Pancreas (tissue), 10 donors: ENCODE data around the gene ALK. TPM values are rescaled to one million over a fixed set of nuclear protein-coding genes. Genes with fewer than 3 reads are reported as not detected.

ENCODE experiments used
- ATAC-seq, 4 donors: fragments of 200-7000 bp; cut with Tn5 transposase; one replicate each; pipeline versions ENCODE4 v1.8.0 to v1.9.1; 2020; ENCODE audit warnings: mild to moderate bottlenecking in 4 of 4, moderate library complexity in 4 of 4
- DNase-seq, 6 donors: peaks; one replicate each; pipeline ENCODE4 v3.0.0-alpha.2; 2020
- FAIRE-seq: peaks from 2 replicates; lab custom pipeline; 2012; peaks lifted over from hg19 to GRCh38; lab: Jason Lieb, UNC
- H3K27ac ChIP-seq, 4 donors: fragments of 200-600 bp; sonication (generic); 1 replicate in 3 of 4; 2 replicates in 1 of 4; pipeline versions ENCODE4 v1.5.0 to v1.8.0; 2020
- H3K27me3 ChIP-seq, 4 donors: fragments of 200-600 bp; one replicate each; pipeline ENCODE4 v1.8.0; 2021
- H3K36me3 ChIP-seq, 3 donors: fragments of 200-600 bp; sonication (generic) in 1 of 3; one replicate each; pipeline versions ENCODE4 v1.5.0 to v1.8.0; 2020 to 2021
- H3K4me1 ChIP-seq, 3 donors: fragments of 200-600 bp; one replicate each; pipeline ENCODE4 v1.8.0; 2021
- H3K4me3 ChIP-seq, 4 donors: fragments of 200-600 bp; sonication (generic) in 2 of 4; one replicate each; pipeline versions ENCODE4 v1.5.0 to v1.8.0; 2020 to 2021
- H3K9me3 ChIP-seq, 4 donors: fragments of 200-600 bp; one replicate each; pipeline ENCODE4 v1.8.0; 2021
- WGBS, 2 donors: extraction: QIAGEN DNeasy Blood & Tissue Kit; methylation state at CpG; one replicate each; pipeline ENCODE4 v1.1.7; 2013; 5-methylcytosine and 5-hydroxymethylcytosine counted together
- intact Hi-C, 3 donors: fragments of 100-400 bp; cut with DNase I; formaldehyde crosslinking; loops; one replicate each; pipeline versions ENCODE4 v1.11.1 to v1.14.2; 2022
- polyA plus RNA-seq, 2 donors: library from polyadenylated mRNA; stranded (reverse); fragments of 200-250 nt; gene quantifications; one replicate each; pipeline ENCODE4 v1.2.3, GENCODE V29; 2013
- total RNA-seq, 6 donors: library from RNA; stranded (reverse); fragmentation: NEBNext Ultra II Directional in 4 of 6; extraction: Animal tissue kit (Norgen Biotek cat#: 25700) in 4 of 6; gene quantifications; one replicate each; pipeline versions ENCODE4 v1.2.1 to v1.2.4, GENCODE V29; 2021 to 2023
- TF ChIP-seq, protein P1 (sequence below), 4 donors: fragments of 200-600 bp; sonication (generic) in 3 of 4; IDR thresholded peaks; one replicate each; pipeline versions ENCODE4 v1.5.0 to v1.8.0; 2021; ENCODE audit warnings: antibody characterized with exemption in 4 of 4
- donor health status: healthy with polysubstance abuse.
- donor health status: DM: no; HTN: no; CAD: no; lungs with moderate emphysema.
- donor health status: DM: no; HTN: no; CAD: no.
- donor health status: control.
- donor health status: control.
- donor health status: Bipolar disorder and iron deficiency.
- donor health status: DM: yes; HTN: yes; CAD: no.
- donor health status: DM: no; HTN: no; CAD: no.
- donor health status: DM: no; HTN: no; CAD: no.
- donor health status: DM: yes; HTN: yes; CAD: no.

The ALK gene
- total and polyA plus RNA-seq, 8 donors: 0.05 to 0.17 (median 0.09) TPM; not detected in 2

DNA sequence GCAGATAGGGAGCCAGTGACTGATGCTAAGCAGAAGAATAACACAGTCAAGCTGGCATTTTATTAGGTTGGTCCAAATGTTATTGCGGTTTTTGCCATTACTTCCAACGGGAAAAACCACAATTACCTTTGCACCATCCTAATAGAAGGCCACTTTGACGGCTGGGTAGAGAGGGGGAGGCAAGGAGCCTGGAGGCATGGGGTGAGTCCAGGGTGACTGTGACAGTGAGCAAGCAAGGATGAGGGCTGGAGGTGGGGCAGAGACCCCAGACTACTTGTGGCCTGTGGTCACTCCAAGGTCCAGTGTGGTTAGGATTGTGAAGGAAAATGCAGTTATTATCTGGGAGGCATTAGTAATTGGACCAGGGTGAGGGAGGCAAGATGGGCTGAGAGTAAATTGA lies 416.6 kb downstream of the ALK start:
- Histone ChIP-seq H3K36me3 (no peaks in the 10 kb centered on the region), H3K4me3 (no peak overlapping the region), H3K4me1 (no peaks in the 10 kb centered on the region), H3K27me3 (no peaks in the 10 kb centered on the region), H3K9me3 (no peaks in the 10 kb centered on the region), H3K27ac (no peak overlapping the region)
- FAIRE-seq (no peak), DNase-seq (no peak), ATAC-seq (no peak)
- intact Hi-C loops: no loop called here
- WGBS, 2 donors: 88 to 89% methylated on average over 3 of the region's 3 CpGs
- TF ChIP-seq, protein P1, sequence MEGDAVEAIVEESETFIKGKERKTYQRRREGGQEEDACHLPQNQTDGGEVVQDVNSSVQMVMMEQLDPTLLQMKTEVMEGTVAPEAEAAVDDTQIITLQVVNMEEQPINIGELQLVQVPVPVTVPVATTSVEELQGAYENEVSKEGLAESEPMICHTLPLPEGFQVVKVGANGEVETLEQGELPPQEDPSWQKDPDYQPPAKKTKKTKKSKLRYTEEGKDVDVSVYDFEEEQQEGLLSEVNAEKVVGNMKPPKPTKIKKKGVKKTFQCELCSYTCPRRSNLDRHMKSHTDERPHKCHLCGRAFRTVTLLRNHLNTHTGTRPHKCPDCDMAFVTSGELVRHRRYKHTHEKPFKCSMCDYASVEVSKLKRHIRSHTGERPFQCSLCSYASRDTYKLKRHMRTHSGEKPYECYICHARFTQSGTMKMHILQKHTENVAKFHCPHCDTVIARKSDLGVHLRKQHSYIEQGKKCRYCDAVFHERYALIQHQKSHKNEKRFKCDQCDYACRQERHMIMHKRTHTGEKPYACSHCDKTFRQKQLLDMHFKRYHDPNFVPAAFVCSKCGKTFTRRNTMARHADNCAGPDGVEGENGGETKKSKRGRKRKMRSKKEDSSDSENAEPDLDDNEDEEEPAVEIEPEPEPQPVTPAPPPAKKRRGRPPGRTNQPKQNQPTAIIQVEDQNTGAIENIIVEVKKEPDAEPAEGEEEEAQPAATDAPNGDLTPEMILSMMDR (IDR thresholded peaks at IDR 0.05): no peak

DNA sequence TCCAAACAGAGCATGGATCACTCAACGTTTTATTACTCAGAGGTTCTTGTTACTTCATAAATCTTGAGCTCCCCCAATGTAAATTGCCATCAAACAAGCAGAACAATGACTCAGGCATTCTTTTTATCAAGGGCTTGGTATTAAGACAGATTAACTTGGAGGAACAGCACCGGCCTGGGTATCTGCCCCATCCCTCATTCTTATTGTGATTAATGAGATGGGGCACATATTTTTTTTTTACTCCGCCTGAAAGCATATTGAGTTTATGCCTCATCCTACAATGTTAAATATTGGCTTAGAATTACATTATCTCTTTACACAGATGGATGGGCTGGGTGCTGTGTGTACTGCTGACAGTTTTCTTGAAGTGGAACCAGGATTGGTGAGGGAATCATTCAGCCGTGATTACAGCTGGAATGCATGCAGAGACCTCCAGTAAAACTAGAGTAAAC lies 418.9 kb downstream of the ALK start:
- Histone ChIP-seq H3K4me3 (no peak overlapping the region), H3K27me3 (no peaks in the 10 kb centered on the region), H3K36me3 (no peaks in the 10 kb centered on the region), H3K27ac (no peak overlapping the region), H3K9me3 (no peaks in the 10 kb centered on the region), H3K4me1 (no peaks in the 10 kb centered on the region)
- 38 to 39% methylated on average over 4 of the region's 4 CpGs for WGBS, 2 donors
- intact Hi-C loops: no loop called here
- DNase-seq: no peak
- TF ChIP-seq, protein P1 (IDR thresholded peaks at IDR 0.05): no peak
- FAIRE-seq: no peak
- ATAC-seq: no peak

DNA sequence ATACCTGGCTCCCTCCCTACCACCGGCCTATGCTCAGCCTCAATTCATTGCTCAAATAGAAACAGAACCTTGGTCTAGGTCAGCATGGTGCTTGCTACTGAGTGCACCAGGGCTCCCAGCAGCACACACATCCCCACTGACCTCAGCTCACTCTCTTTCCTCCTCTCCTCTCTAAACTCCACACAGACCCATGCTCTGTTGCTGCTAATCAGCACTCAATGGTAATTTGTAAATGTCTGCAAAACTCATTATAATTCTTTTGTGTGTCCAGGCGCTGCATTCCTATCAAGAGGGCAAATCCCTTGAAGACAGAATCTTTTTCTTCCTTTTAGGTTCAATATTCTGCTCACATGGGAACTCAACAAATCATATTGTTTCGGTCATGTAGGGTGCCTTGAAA lies 424.0 kb downstream of the ALK start:
- ATAC-seq: no peak
- H3K27ac ChIP-seq: no peak overlapping the region
- FAIRE-seq: no peak
- intact Hi-C loops: no loop called here
- no peak for DNase-seq
- H3K36me3 ChIP-seq: no peaks in the 10 kb centered on the region
- 96 to 98% methylated on average over 3 of the region's 3 CpGs for WGBS, 2 donors
- H3K9me3 ChIP-seq: no peaks in the 10 kb centered on the region
- H3K27me3 ChIP-seq: no peaks in the 10 kb centered on the region
- H3K4me3 ChIP-seq: no peak overlapping the region
- TF ChIP-seq, protein P1 (IDR thresholded peaks at IDR 0.05): no peak
- no peaks in the 10 kb centered on the region for H3K4me1 ChIP-seq

DNA sequence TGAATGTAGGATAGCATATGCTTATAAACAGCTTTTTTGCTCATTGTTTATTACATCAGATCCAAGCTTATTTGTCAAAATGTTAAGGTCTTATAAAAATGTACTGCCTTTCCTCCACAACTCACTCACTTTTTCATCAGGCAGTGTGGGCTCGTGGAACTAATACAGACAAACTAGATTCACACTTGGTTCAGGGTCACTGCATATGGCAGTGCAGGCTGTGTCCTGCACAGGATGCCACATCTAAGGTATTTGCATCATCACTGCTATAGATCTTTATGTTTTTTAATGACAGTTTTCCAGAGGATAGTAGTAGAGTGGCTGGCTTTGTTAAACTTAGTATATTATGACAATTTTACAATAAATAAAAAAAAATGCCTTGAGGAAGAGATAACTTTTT lies 425.2 kb downstream of the ALK start:
- Histone ChIP-seq H3K27ac (no peak overlapping the region), H3K4me3 (no peak overlapping the region), H3K36me3 (no peaks in the 10 kb centered on the region), H3K4me1 (no peaks in the 10 kb centered on the region), H3K27me3 (no peaks in the 10 kb centered on the region), H3K9me3 (no peaks in the 10 kb centered on the region)
- no peak for DNase-seq
- WGBS, 2 donors: 65 to 80% methylated on average over 1 of the region's 1 CpG
- intact Hi-C loops: no loop called here
- FAIRE-seq: no peak
- no peak for ATAC-seq
- TF ChIP-seq, protein P1 (IDR thresholded peaks at IDR 0.05): no peak

DNA sequence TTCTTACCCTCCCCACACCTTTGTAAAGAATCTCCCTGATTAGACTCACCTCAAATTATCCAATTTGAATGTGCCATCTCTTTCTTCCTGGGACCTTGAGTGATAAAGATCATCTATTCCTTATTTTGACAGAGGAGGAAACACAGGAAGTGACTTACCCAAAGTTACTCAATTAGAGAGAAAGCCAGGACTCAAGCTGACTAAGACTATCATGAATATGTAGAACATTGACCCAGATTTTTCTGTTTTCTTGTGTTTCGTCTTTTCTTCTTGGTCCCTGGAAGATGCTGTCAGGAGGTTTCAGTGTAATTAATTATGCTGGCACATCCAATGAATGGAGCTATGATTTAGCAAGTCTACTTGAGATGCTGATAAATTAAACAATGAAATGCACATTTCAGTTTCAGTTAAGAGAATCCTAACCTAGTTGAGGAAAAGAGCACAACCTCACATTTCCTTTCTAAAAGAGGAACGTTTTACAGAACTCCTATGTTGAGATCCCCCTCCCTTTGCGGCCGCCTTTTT lies 425.8 kb downstream of the ALK start:
- 81 to 84% methylated on average over 4 of the region's 4 CpGs for WGBS, 2 donors
- intact Hi-C loops: no loop called here

More for the DNA sequence above, 425.8 kb downstream of the ALK start:
- H3K9me3 ChIP-seq: no peaks in the 10 kb centered on the region
- H3K27ac ChIP-seq: no peak overlapping the region
- TF ChIP-seq, protein P1 (IDR thresholded peaks at IDR 0.05): no peak
- H3K4me3 ChIP-seq: no peak overlapping the region
- no peak for FAIRE-seq
- H3K36me3 ChIP-seq: no peaks in the 10 kb centered on the region
- no peak for DNase-seq
- no peak for ATAC-seq
- H3K4me1 ChIP-seq: no peaks in the 10 kb centered on the region
- no peaks in the 10 kb centered on the region for H3K27me3 ChIP-seq
